ENCODE results near the gene MAGEA10. TPM values are rescaled to one million over a fixed set of nuclear protein-coding genes. Genes with fewer than 3 reads are reported as not detected.

Gene MAGEA10
- total and polyA plus RNA-seq, 2 of the 8 experiments (the other 6 are each of a cell fraction or from before 2014, with no cell fraction given) = not detected

DNA sequence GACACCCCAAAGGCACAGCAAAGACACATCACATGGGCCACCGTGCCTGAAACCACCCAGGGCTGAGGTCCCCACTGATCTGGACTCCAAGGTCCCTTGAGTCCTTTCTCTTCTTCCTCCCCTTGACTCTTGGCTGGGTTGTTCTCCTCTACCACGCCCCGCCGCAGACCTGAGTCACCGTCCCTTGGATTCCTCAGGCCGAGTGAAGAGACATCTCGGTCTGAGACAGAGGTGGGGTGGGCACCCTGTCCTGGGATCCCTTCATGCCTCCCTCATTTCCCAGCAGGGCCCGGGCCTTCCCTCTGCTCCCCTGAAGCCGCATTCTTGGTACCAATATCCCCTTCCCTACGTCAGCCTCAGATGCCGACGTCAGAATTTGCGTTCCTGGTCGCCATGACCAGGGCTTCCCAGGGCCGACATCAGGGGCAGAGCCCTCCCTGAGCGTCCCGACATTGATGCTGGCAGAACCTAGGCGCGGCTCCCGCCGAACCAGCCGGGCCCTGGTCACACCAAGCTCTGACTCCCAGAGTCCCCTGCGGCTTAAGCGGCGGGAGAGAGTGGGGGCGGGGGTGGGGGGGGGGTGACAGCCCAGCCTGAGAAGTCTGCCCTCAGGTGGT lies 498 bp downstream of the MAGEA10 start (continued):
- TF ChIP-seq TBP (IDR thresholded peaks at IDR 0.05; ENCODE audit: low read depth, low read length) = no peak
- TF ChIP-seq, protein P1, sequence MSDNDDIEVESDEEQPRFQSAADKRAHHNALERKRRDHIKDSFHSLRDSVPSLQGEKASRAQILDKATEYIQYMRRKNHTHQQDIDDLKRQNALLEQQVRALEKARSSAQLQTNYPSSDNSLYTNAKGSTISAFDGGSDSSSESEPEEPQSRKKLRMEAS (IDR thresholded peaks at IDR 0.05) = no peak
- TF ChIP-seq, protein P2, sequence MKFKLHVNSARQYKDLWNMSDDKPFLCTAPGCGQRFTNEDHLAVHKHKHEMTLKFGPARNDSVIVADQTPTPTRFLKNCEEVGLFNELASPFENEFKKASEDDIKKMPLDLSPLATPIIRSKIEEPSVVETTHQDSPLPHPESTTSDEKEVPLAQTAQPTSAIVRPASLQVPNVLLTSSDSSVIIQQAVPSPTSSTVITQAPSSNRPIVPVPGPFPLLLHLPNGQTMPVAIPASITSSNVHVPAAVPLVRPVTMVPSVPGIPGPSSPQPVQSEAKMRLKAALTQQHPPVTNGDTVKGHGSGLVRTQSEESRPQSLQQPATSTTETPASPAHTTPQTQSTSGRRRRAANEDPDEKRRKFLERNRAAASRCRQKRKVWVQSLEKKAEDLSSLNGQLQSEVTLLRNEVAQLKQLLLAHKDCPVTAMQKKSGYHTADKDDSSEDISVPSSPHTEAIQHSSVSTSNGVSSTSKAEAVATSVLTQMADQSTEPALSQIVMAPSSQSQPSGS (IDR thresholded peaks at IDR 0.05; ENCODE audit: low read length) = no peak
- TF ChIP-seq SRF (IDR thresholded peaks at IDR 0.05; ENCODE audit: low read depth, low read length) = no peak

Data from H1 (cell line).